Astrocyte (in vitro differentiated cells and primary cell): ENCODE data around the gene KATNB1.

Experiments
- CTCF ChIP-seq: IDR thresholded peaks from 2 replicates; pipeline ENCODE4 v1.5.1; 2011; ENCODE audit warnings: low read depth, mild to moderate bottlenecking, inconsistent platforms, low read length, moderate library complexity; ENCODE audit not compliant: insufficient read depth
- EZH2 ChIP-seq: IDR thresholded peaks from 2 replicates; pipeline ENCODE4 v1.6.1; 2012; ENCODE audit warnings: mild to moderate bottlenecking, low read length, inconsistent platforms; ENCODE audit not compliant: insufficient read depth

GRCh38 chr16:57711993-57712392 is 23.6 kb upstream of the KATNB1 start:
- TF ChIP-seq CTCF (no peak), EZH2 (no peak)
